Measurements from ENCODE around the gene CPSF4. TPM values are rescaled to one million over a fixed set of nuclear protein-coding genes. Genes with fewer than 3 reads are reported as not detected.
A peak's percentile ranks its signal among the peaks of the same experiment; 100 is the strongest.
"Not testable (repeated sequence)": the region's sequence is repeated elsewhere in the genome, so short reads cannot be mapped to it uniquely, and the experiment has no call there.

The CPSF4 gene
- total RNA-seq, 1 donor: 17.4 TPM

DNA sequence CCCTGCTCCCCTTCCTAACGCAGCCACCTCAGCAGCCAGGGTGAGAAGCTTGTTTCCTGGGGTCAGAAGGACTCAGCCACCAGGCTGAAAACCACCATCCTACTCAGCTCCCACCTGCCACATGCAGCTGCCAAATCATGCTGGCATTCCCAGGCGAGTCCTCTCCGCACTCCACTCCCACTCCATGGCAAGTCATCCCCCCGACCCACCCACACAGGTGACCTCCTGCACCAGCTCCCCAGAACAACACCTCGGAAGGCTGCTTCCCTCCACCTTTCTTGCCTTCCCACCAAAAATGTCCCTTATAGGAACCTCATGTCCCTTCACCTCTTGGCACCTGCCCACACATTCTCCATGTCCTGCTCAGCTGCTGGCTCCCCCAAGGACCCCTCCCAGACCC lies 35.0 kb upstream of the CPSF4 start:
- H3K4me1 ChIP-seq (ENCODE audit: insufficient read depth, low read length): peaks cover 20% of the 10 kb centered on the region
- H3K9me3 ChIP-seq (ENCODE audit: low read depth, low read length): no peaks in the 10 kb centered on the region

DNA sequence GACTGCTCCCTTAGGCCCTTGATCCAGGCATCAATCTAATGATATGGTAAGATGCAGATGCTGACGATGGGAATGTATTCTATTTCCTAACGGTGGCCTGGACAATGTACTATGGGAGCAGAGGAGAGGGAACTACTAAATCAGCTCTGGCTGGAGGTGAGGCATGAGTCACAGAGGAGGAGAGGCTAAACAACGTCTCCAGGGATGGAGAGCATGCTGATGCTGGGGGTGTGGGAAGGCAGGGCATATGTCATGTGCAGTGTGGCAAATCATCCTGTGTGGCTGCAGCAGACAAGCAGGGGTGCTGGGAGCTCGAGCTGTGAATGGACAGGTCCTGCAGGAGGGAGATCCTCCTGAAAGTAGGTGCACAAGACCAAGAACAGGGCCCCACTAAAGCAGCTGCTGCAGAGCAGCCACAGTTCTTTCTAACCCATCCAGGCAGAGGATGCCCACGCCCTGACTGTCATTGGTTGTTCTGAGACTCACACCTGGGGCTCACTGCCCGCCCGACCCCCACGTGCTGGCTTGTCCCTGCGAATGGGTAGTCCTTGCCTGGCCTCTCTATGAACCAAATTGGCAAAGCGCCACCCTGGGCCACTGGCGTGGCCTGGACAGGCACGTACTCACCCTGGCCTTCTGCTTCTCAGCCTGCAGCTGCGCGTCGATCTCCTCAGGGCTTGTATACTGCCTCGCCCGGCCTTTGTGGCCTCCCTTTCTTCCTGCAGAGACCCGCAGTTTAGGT lies 34.3 kb upstream of the CPSF4 start:
- no peaks in the 10 kb centered on the region for H3K9me3 ChIP-seq (ENCODE audit: low read depth, low read length)
- peaks cover 20% of the 10 kb centered on the region for H3K4me1 ChIP-seq (ENCODE audit: insufficient read depth, low read length)
- no peak overlapping the region for H3K4me3 ChIP-seq (ENCODE audit: low read length)
- H3K27me3 ChIP-seq (ENCODE audit: insufficient read depth, low read length): no peaks in the 10 kb centered on the region

More for the DNA sequence above, 35.0 kb upstream of the CPSF4 start:
- Histone ChIP-seq H3K27me3 (ENCODE audit: insufficient read depth, low read length) (no peaks in the 10 kb centered on the region), H3K4me3 (ENCODE audit: low read length) (no peak overlapping the region)

DNA sequence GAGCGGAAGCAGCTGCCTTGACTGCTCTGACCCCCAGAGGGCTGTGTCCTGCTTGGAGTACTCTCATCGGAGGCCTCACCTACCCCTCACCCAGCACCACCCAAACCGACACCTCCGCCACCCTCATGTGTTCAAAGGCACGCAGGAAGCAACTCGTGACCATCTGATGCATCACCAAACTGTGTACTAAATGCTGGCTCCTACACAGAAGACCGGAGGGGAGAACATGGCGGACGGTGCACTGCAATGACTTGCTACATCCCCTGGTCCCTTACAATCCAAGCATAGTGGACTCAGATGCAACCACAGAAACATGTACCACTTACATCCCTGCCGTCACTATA lies 33.8 kb upstream of the CPSF4 start:
- peaks cover 26% of the 10 kb centered on the region for H3K4me1 ChIP-seq (ENCODE audit: insufficient read depth, low read length)

GRCh38 chr7:99406557-99406956 lies 32.2 kb upstream of the CPSF4 start:
- H3K4me3 ChIP-seq (ENCODE audit: low read length): no peak overlapping the region
- H3K27me3 ChIP-seq (ENCODE audit: insufficient read depth, low read length): no peaks in the 10 kb centered on the region
- peaks cover 31% of the 10 kb centered on the region for H3K4me1 ChIP-seq (ENCODE audit: insufficient read depth, low read length)
- no peaks in the 10 kb centered on the region for H3K9me3 ChIP-seq (ENCODE audit: low read depth, low read length)

More for the DNA sequence above, 33.8 kb upstream of the CPSF4 start:
- Histone ChIP-seq H3K4me3 (ENCODE audit: low read length) (no peak overlapping the region), H3K27me3 (ENCODE audit: insufficient read depth, low read length) (no peaks in the 10 kb centered on the region), H3K9me3 (ENCODE audit: low read depth, low read length) (no peaks in the 10 kb centered on the region)

- H3K4me3 ChIP-seq (ENCODE audit: low read length): peak overlapping the region; percentile 87
- peaks cover 31% of the 10 kb centered on the region for H3K4me1 ChIP-seq (ENCODE audit: insufficient read depth, low read length)
- H3K9me3 ChIP-seq (ENCODE audit: low read depth, low read length): no peaks in the 10 kb centered on the region
These were observed 30.8 kb upstream of the CPSF4 start for GRCh38 chr7:99407872-99408378.

GRCh38 chr7:99408379-99409191 lies 30.2 kb upstream of the CPSF4 start, which contains the start of the genes BUD31 and PDAP1:
TSS of gene BUD31 (plus strand) at chr7:99408969. CDS start at chr7:99411093, 2,124 bp downstream.
TSS of gene PDAP1 (minus strand) at chr7:99408597. CDS start at chr7:99408548, 49 bp downstream.
- H3K9me3 ChIP-seq (ENCODE audit: low read depth, low read length): no peaks in the 10 kb centered on the region
- peaks cover 31% of the 10 kb centered on the region for H3K4me1 ChIP-seq (ENCODE audit: insufficient read depth, low read length)
- H3K27me3 ChIP-seq (ENCODE audit: insufficient read depth, low read length): no peaks in the 10 kb centered on the region
- H3K4me3 ChIP-seq (ENCODE audit: low read length): peak within 1 kb of the TSS; percentile 87

More at GRCh38 chr7:99407872-99408378, 30.8 kb upstream of the CPSF4 start:
- H3K27me3 ChIP-seq (ENCODE audit: insufficient read depth, low read length): no peaks in the 10 kb centered on the region

GRCh38 chr7:99409192-99409572 lies 29.6 kb upstream of the CPSF4 start:
- Histone ChIP-seq H3K9me3 (ENCODE audit: low read depth, low read length) (no peaks in the 10 kb centered on the region), H3K27me3 (ENCODE audit: insufficient read depth, low read length) (no peaks in the 10 kb centered on the region), H3K4me1 (ENCODE audit: insufficient read depth, low read length) (peaks cover 31% of the 10 kb centered on the region), H3K4me3 (ENCODE audit: low read length) (peak overlapping the region; percentile 87)

DNA sequence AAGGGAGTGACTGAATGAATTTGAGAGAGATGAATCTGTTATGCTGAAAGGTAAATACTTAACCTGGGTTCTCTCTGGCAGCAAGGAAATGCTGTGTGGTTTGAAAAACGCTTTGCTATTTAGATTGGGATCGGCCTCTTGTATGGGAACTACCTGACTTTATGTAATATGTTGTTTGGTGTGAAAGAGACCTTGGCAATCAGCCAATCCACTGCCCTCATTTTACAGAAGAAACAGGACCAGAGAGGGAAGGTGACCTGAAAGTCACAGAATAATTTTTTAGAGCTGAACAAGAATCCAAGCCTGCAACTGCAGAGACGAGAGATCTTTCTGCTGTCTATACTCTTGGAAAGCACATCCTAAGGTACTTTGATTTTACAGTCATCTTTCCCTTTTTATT lies 28.9 kb upstream of the CPSF4 start:
- no peaks in the 10 kb centered on the region for H3K9me3 ChIP-seq (ENCODE audit: low read depth, low read length)
- peaks cover 31% of the 10 kb centered on the region for H3K4me1 ChIP-seq (ENCODE audit: insufficient read depth, low read length)
- peak overlapping the region; percentile 87 for H3K4me3 ChIP-seq (ENCODE audit: low read length)
- H3K27me3 ChIP-seq (ENCODE audit: insufficient read depth, low read length): no peaks in the 10 kb centered on the region

DNA sequence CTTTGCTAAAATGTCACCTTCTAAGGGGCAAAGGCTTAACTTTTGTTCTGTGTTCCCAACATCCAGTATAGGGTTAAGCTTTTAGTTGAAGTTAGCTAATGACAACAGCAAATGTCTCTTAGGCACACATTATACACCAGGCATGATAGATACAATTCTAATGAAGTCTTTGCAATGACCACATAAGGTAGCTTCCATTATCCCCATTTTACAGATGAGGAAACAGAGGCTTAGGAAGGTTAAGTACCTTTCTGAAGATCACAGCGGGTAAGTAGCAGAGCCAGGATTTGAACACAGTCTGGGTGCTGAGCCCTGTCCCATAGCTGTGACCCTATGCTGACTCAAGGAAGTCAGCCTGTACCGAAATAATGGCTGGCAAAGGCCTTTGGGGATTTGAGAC lies 28.1 kb upstream of the CPSF4 start:
- Histone ChIP-seq H3K4me3 (ENCODE audit: low read length) (no peak overlapping the region), H3K9me3 (ENCODE audit: low read depth, low read length) (no peaks in the 10 kb centered on the region), H3K27me3 (ENCODE audit: insufficient read depth, low read length) (no peaks in the 10 kb centered on the region), H3K4me1 (ENCODE audit: insufficient read depth, low read length) (peaks cover 31% of the 10 kb centered on the region)

- H3K4me1 ChIP-seq (ENCODE audit: insufficient read depth, low read length): not testable (repeated sequence)
These were observed 23.1 kb upstream of the CPSF4 start for GRCh38 chr7:99415513-99416127.

GRCh38 chr7:99418260-99418659 lies 20.5 kb upstream of the CPSF4 start:
- no peak overlapping the region for H3K4me3 ChIP-seq (ENCODE audit: low read length)
- H3K27me3 ChIP-seq (ENCODE audit: insufficient read depth, low read length): no peaks in the 10 kb centered on the region
- no peaks in the 10 kb centered on the region for H3K9me3 ChIP-seq (ENCODE audit: low read depth, low read length)
- H3K4me1 ChIP-seq (ENCODE audit: insufficient read depth, low read length): no peaks in the 10 kb centered on the region

More at GRCh38 chr7:99415513-99416127, 23.1 kb upstream of the CPSF4 start:
- not testable (repeated sequence) for H3K9me3 ChIP-seq (ENCODE audit: low read depth, low read length); H3K27me3 ChIP-seq (ENCODE audit: insufficient read depth, low read length); H3K4me3 ChIP-seq (ENCODE audit: low read length)

DNA sequence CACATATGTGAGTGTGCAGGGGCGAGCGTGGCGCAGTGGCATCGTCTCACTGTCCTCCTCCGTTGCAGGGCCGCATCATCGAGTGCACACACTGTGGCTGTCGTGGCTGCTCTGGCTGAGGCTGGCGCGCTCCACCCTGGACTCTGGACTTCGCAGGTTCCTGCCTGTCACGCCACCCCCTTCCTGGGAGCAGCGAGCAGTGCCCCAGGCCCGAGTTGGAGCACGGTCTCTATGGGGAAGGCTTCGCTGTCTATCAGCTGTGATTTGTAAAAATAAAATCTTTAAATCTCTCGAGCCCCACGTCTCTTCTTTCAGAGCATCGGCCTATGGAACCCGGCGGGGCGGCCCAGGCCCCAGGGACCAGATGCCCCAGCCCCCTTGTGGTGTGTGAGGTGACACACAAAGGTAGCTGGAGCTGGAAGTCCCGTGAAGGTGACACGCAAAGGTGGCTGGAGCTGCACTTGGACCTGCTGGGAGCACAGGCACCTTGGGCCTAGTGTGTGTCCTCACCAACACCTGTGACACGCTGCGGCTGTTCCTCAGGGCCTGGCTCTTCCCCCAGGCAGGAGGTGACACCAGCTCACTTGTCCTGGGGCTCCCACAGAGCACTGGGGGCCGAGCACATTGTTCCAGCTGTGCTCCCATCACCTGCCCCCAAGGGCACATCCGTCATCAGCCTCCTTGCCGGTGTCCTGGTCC lies 19.3 kb upstream of the CPSF4 start:
- Histone ChIP-seq H3K27me3 (ENCODE audit: insufficient read depth, low read length) (no peaks in the 10 kb centered on the region), H3K4me1 (ENCODE audit: insufficient read depth, low read length) (no peaks in the 10 kb centered on the region), H3K4me3 (ENCODE audit: low read length) (no peak overlapping the region), H3K9me3 (ENCODE audit: low read depth, low read length) (no peaks in the 10 kb centered on the region)

DNA sequence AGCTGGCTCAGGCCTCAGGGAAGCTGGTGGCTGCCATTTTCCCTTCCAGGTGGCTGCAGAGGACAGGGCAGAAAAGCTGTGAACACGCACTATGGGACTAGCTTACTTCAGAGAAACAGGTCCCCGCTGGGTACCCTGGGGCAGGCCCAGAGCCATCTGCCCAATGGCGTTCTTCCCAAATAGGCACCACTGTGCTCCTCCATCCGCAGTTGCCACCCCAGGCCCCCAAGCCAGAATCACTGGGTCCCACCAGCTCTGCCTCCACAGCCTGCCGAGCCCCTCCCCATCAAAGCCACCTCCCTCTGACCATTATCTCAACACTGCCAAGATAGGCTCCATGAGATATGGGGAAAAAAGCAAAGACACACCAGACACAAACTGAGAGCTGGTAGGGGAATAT lies 18.5 kb upstream of the CPSF4 start:
- no peaks in the 10 kb centered on the region for H3K4me1 ChIP-seq (ENCODE audit: insufficient read depth, low read length)
- no peak overlapping the region for H3K4me3 ChIP-seq (ENCODE audit: low read length)
- H3K27me3 ChIP-seq (ENCODE audit: insufficient read depth, low read length): no peaks in the 10 kb centered on the region
- no peaks in the 10 kb centered on the region for H3K9me3 ChIP-seq (ENCODE audit: low read depth, low read length)

DNA sequence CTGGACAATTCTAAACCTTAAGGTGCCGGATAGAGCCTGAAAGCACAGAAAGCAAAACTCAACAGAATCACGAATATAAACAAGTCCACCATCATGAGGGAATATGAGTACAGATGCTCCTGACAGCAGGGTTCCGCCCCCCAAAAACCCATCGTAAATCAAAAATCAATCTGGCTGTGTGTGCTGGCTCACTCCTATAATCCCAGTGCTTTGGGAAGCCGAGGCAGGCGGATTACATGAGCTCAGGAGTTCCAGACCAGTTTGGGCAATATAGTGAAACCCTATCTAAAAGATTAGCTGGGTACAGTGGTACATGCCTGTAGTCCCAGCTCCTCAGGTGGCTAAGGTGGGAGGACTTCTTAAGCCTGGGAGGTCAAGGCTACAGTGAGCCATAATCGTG lies 17.8 kb upstream of the CPSF4 start:
- Histone ChIP-seq H3K9me3 (ENCODE audit: low read depth, low read length) (no peaks in the 10 kb centered on the region), H3K4me3 (ENCODE audit: low read length) (no peak overlapping the region), H3K4me1 (ENCODE audit: insufficient read depth, low read length) (no peaks in the 10 kb centered on the region), H3K27me3 (ENCODE audit: insufficient read depth, low read length) (no peaks in the 10 kb centered on the region)

All from mononuclear cell (primary cell).